ENCODE results near the gene PCSK1N. TPM values are rescaled to one million over a fixed set of nuclear protein-coding genes. Genes with fewer than 3 reads are reported as not detected.

The PCSK1N gene
- total RNA-seq, 1 donor, result not detected

DNA sequence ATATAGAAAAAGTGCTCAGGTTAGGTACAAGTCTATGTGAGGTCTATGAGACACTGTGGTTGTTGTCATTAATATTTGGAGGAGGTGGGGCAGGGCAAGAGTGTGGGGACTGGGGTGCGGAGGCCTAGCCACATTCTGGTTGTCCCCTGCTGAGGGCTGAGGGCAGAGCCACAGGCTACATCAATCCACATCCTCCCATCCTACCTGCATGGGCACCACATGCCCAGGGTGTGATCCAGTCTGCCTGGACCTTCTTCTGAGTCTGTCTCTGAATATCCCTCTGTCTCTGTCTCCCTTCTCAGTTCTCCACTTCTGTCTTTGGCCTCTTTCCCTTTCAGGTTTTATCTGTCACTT, 50.2 kb downstream of the PCSK1N start:
- no peak for DNase-seq (ENCODE audit: low read depth)
- H3K4me3 ChIP-seq (ENCODE audit: low read depth, low read length), result no peak overlapping the region

GRCh38 chrX:48784726-48785125, 50.7 kb downstream of the PCSK1N start:
- DNase-seq (ENCODE audit: low read depth), result no peak
- TF ChIP-seq, protein P1, sequence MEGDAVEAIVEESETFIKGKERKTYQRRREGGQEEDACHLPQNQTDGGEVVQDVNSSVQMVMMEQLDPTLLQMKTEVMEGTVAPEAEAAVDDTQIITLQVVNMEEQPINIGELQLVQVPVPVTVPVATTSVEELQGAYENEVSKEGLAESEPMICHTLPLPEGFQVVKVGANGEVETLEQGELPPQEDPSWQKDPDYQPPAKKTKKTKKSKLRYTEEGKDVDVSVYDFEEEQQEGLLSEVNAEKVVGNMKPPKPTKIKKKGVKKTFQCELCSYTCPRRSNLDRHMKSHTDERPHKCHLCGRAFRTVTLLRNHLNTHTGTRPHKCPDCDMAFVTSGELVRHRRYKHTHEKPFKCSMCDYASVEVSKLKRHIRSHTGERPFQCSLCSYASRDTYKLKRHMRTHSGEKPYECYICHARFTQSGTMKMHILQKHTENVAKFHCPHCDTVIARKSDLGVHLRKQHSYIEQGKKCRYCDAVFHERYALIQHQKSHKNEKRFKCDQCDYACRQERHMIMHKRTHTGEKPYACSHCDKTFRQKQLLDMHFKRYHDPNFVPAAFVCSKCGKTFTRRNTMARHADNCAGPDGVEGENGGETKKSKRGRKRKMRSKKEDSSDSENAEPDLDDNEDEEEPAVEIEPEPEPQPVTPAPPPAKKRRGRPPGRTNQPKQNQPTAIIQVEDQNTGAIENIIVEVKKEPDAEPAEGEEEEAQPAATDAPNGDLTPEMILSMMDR (IDR thresholded peaks at IDR 0.05; ENCODE audit: insufficient read depth, low read depth, low read length), result no peak

More for the DNA sequence above, 50.2 kb downstream of the PCSK1N start:
- TF ChIP-seq, protein P1 (IDR thresholded peaks at IDR 0.05; ENCODE audit: insufficient read depth, low read depth, low read length), result no peak

DNA sequence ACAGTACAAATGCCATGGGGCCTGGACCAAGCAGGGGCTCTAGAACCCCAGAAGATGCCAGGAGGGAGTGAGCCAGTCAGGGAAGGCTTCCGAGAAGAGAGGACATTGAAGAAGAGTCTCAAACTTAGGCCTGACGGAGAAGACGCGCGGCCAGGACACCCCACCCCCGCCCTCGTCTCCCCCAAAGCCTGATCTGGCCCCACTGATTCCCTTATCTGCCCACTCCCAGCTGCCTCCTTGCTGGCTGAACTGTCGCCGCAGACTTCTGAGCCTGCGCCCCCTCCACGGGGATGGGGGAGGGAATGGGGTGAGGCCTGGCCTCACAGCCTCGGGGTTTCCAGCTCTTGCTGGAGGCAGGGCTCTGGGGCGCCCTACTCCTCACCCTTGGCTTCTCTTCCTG, 52.6 kb downstream of the PCSK1N start:
- TF ChIP-seq, protein P1 (IDR thresholded peaks at IDR 0.05; ENCODE audit: insufficient read depth, low read depth, low read length), result no peak
- DNase-seq (ENCODE audit: low read depth), result no peak
- no peak overlapping the region for H3K4me3 ChIP-seq (ENCODE audit: low read depth, low read length)

More at GRCh38 chrX:48784726-48785125, 50.7 kb downstream of the PCSK1N start:
- no peak overlapping the region for H3K4me3 ChIP-seq (ENCODE audit: low read depth, low read length)

GRCh38 chrX:48782216-48782615, 53.2 kb downstream of the PCSK1N start:
- no peak overlapping the region for H3K4me3 ChIP-seq (ENCODE audit: low read depth, low read length)
- DNase-seq (ENCODE audit: low read depth), result no peak
- TF ChIP-seq, protein P1 (IDR thresholded peaks at IDR 0.05; ENCODE audit: insufficient read depth, low read depth, low read length), result no peak

DNA sequence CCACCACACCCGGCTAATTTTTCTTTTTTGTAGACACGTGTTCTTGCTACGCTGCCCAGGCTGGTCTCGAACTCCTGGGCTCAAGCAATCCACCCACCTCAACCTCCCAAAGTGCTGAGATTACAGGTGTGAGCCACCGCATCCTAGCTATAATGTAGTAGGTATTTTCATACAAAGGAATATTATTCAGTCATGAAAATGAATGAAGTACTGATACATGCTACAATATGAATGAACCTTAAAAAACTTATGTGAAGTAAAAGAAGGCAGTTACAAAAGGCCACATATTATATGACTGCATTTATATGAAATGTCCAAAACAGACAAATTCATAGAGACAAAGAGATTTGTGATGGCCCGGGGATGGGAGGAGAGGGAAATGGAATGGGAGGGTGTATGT, 53.7 kb downstream of the PCSK1N start:
- no peak for DNase-seq (ENCODE audit: low read depth)
- TF ChIP-seq, protein P1 (IDR thresholded peaks at IDR 0.05; ENCODE audit: insufficient read depth, low read depth, low read length), result no peak
- H3K4me3 ChIP-seq (ENCODE audit: low read depth, low read length), result no peak overlapping the region

Other genes starting within 250 kb of the PCSK1N start
- 58.7 and 87.3 TPM in 2 replicates for gene WDR13, start 238.1 kb downstream of the PCSK1N start, total RNA-seq
- under 0.01 TPM in 1 of 2 replicates, not detected in the other for gene WAS, start 151.8 kb downstream of the PCSK1N start, total RNA-seq
- gene SUV39H1, start 138.9 kb downstream of the PCSK1N start, total RNA-seq, result 4.8 and 5.6 TPM in 2 replicates
- not detected in 2 replicates for gene GLOD5, start 73.9 kb downstream of the PCSK1N start, total RNA-seq
- gene GATA1, start 49.0 kb downstream of the PCSK1N start, total RNA-seq, result not detected in 2 replicates
- gene HDAC6, start 33.5 kb downstream of the PCSK1N start, total RNA-seq, result 22.5 and 29.4 TPM in 2 replicates
- not detected in 2 replicates for gene ERAS, start 9.1 kb downstream of the PCSK1N start, total RNA-seq
- gene TIMM17B, start 62.2 kb upstream of the PCSK1N start, total RNA-seq, result 39.3 and 47.7 TPM in 2 replicates
- 27.2 and 38.3 TPM in 2 replicates for gene PQBP1, start 62.3 kb upstream of the PCSK1N start, total RNA-seq
- 17.1 and 25.5 TPM in 2 replicates for gene SLC35A2, start 76.0 kb upstream of the PCSK1N start, total RNA-seq
- 4.5 and 12.5 TPM in 2 replicates for gene PIM2, start 83.4 kb upstream of the PCSK1N start, total RNA-seq
- 24.2 and 28.5 TPM in 2 replicates for gene OTUD5, start 122.0 kb upstream of the PCSK1N start, total RNA-seq
- 0.32 and 2.6 TPM in 2 replicates for gene KCND1, start 136.2 kb upstream of the PCSK1N start, total RNA-seq
- 14.2 and 14.5 TPM in 2 replicates for gene GRIPAP1, start 166.7 kb upstream of the PCSK1N start, total RNA-seq
- 37.1 and 45.1 TPM in 2 replicates for gene TFE3, start 207.7 kb upstream of the PCSK1N start, total RNA-seq
- 0.86 and 0.97 TPM in 2 replicates for gene CCDC120, start 223.4 kb upstream of the PCSK1N start, total RNA-seq
- 12.6 and 15.1 TPM in 2 replicates for gene PRAF2, start 238.4 kb upstream of the PCSK1N start, total RNA-seq
- 46.6 and 56.0 TPM in 2 replicates for gene WDR45, start 244.3 kb upstream of the PCSK1N start, total RNA-seq